Skeletal muscle satellite cell (primary cell): ENCODE measurements around the gene ATP8A2.

Experiments
- H3K27me3 ChIP-seq: 2 replicates; pipeline ENCODE4 v1.7.0; 2013; ENCODE audit warnings: low read length; ENCODE audit not compliant: control insufficient read depth, insufficient read depth
- H3K36me3 ChIP-seq: 2 replicates; pipeline ENCODE4 v1.7.0; 2013; ENCODE audit warnings: mild to moderate bottlenecking, control low read depth, low read length; ENCODE audit not compliant: insufficient read depth
- H3K4me1 ChIP-seq: 2 replicates; pipeline ENCODE4 v1.7.0; 2013; ENCODE audit warnings: low read length; ENCODE audit not compliant: control insufficient read depth, insufficient read depth
- H3K4me2 ChIP-seq: 2 replicates; pipeline ENCODE4 v1.7.0; 2013; ENCODE audit warnings: mild to moderate bottlenecking, low read length
- H3K4me3 ChIP-seq: 2 replicates; pipeline ENCODE4 v1.7.0; 2013; ENCODE audit warnings: low read length
- H3K9ac ChIP-seq: 2 replicates; pipeline ENCODE4 v1.7.0; 2013; ENCODE audit warnings: mild to moderate bottlenecking, low read depth, low read length, moderate library complexity
- H3K9me3 ChIP-seq: replicated peaks from 2 replicates; pipeline ENCODE4 v1.7.0; 2013; ENCODE audit warnings: mild to moderate bottlenecking, control low read depth, low read length

The ATP8A2 gene

DNA sequence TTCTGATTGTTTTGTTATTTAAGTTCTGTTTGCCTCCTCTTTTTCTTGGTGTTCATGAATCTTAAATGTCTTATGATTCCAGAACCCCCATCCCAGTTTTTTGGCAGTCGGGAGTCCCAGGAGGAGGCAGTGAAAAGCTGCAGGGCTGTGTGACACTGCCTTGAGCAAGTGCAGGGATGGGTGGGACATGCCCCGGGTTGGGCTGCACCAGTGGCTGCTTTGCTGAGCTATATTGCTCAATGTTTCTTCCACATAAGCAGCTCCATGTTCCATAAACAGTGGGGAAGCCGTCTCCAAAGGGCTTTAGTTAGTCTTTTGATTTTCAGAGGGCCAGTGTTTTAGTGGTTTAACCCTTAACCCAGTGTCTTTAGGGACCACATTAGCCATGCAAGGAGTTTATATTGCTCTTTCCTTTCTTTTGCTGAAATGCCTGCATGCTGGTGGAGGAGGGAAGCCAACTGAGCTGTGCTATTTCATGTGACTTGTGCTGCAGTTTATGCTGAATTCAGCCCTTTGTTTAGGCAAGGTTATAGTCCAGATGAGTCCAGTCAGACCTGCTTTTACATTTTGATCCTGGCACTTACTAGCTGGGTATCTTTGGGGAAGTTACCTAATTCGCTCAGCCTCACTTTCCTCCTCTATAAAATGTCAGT lies 13.1 kb downstream of the ATP8A2 start:
- Histone ChIP-seq H3K4me3 (no peak overlapping the region), H3K4me2 (no peak overlapping the region), H3K4me1 (no peaks in the 10 kb centered on the region), H3K36me3 (no peaks in the 10 kb centered on the region), H3K9ac (no peak overlapping the region), H3K27me3 (peaks cover 41% of the 10 kb centered on the region), H3K9me3 (no peaks in the 10 kb centered on the region)

DNA sequence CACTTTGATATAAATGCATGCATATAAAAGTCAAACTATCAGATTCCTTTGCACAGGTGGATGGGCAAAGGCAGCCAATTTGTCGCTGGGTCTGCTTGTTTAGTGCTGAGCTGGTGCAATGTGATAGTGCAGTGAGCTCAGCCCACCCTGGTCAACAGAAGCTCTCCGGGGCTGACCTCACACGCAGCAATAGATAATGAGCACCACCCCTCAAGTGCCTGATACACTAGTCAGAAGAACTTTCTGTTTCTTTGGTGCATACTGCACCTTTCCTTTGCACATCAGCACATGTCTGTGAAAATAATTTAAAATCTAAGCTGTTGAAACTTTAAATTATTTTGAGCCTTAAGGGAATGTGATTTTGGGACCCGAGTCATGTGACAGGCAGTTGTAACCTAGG lies 20.2 kb downstream of the ATP8A2 start:
- H3K4me1 ChIP-seq, result no peaks in the 10 kb centered on the region
- no peak overlapping the region for H3K4me2 ChIP-seq
- H3K9ac ChIP-seq, result no peak overlapping the region
- H3K9me3 ChIP-seq, result no peaks in the 10 kb centered on the region
- peaks cover 17% of the 10 kb centered on the region for H3K27me3 ChIP-seq
- no peaks in the 10 kb centered on the region for H3K36me3 ChIP-seq
- no peak overlapping the region for H3K4me3 ChIP-seq

GRCh38 chr13:25394402-25395060 lies 22.8 kb downstream of the ATP8A2 start:
- Histone ChIP-seq H3K9ac (no peak overlapping the region), H3K9me3 (no peaks in the 10 kb centered on the region), H3K27me3 (peaks cover 19% of the 10 kb centered on the region), H3K36me3 (no peaks in the 10 kb centered on the region), H3K4me1 (no peaks in the 10 kb centered on the region), H3K4me3 (no peak overlapping the region), H3K4me2 (no peak overlapping the region)

GRCh38 chr13:25397763-25398162 lies 26.0 kb downstream of the ATP8A2 start:
- Histone ChIP-seq H3K4me3 (no peak overlapping the region), H3K36me3 (no peaks in the 10 kb centered on the region), H3K9ac (no peak overlapping the region), H3K9me3 (no peaks in the 10 kb centered on the region), H3K4me1 (no peaks in the 10 kb centered on the region), H3K27me3 (peaks cover 11% of the 10 kb centered on the region), H3K4me2 (no peak overlapping the region)

DNA sequence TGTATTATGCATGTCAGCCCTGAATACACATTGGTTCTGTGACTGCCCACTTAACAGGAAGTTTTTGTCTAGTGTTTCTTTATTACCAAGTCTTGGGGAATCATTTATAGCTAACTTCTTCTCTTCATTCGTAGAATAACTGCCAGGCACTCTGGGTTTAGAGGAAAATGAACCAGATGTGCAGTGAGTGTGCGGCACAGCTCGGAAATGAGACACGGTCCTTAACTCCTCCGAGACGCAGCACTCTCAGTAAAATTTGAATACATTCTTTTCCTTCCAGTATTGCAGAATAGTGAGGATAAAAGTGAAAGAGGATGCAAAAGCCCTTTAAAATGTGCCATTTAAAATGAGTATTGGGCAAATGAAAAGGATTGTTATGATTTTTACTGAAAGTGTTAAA lies 29.2 kb downstream of the ATP8A2 start:
- Histone ChIP-seq H3K36me3 (no peaks in the 10 kb centered on the region), H3K9ac (no peak overlapping the region), H3K27me3 (peaks cover 6% of the 10 kb centered on the region), H3K4me1 (no peaks in the 10 kb centered on the region), H3K4me2 (no peak overlapping the region), H3K9me3 (no peaks in the 10 kb centered on the region), H3K4me3 (no peak overlapping the region)

GRCh38 chr13:25401958-25402357 lies 30.2 kb downstream of the ATP8A2 start:
- H3K4me1 ChIP-seq, result no peaks in the 10 kb centered on the region
- no peaks in the 10 kb centered on the region for H3K9me3 ChIP-seq
- peaks cover 5% of the 10 kb centered on the region for H3K27me3 ChIP-seq
- no peak overlapping the region for H3K4me3 ChIP-seq
- H3K36me3 ChIP-seq, result no peaks in the 10 kb centered on the region
- H3K4me2 ChIP-seq, result no peak overlapping the region
- no peak overlapping the region for H3K9ac ChIP-seq

GRCh38 chr13:25406377-25406776 lies 34.6 kb downstream of the ATP8A2 start:
- Histone ChIP-seq H3K9ac (no peak overlapping the region), H3K4me3 (no peak overlapping the region), H3K9me3 (no peaks in the 10 kb centered on the region), H3K36me3 (no peaks in the 10 kb centered on the region), H3K4me1 (no peaks in the 10 kb centered on the region), H3K27me3 (peaks cover 10% of the 10 kb centered on the region), H3K4me2 (no peak overlapping the region)

DNA sequence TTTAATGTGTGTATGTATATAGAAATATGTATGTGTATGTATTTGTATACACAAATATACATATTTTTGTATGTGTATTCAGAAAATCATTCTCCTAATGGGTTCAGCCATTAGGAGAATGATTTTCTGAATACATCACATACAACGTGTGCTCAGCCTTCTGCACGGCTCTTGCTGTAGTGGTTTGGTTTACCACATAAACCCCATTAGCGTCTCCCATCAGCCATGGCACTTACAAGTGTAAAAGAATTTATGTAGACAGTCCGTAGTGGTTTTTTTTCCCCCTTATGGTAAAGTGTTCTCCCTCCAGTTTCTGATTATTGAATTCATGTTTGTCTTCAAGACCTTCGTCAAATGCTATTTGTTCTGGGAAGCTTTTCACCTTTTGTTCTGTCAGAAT lies 38.2 kb downstream of the ATP8A2 start:
- Histone ChIP-seq H3K9me3 (no peaks in the 10 kb centered on the region), H3K4me2 (no peak overlapping the region), H3K27me3 (peaks cover 10% of the 10 kb centered on the region), H3K36me3 (no peaks in the 10 kb centered on the region), H3K9ac (no peak overlapping the region), H3K4me3 (no peak overlapping the region), H3K4me1 (no peaks in the 10 kb centered on the region)

DNA sequence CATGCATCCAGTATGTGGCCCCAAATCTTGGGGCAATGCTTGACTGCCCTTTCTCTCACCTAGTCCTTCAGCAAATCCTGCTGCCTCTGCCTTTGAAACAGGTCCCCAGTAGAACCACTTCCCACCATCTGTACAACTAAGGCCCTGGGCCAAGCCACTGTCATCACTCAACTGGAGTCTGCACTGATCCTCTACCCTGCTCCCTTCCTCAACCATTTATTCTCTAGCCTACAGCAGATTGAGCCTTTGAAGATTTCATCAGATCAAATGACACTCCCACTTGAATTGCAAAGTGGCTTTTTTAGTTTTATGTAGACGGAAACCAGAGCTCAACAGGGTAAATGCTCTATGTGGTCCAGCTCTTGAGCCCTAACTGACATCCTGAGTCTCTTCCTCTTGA lies 43.5 kb downstream of the ATP8A2 start:
- peaks cover 12% of the 10 kb centered on the region for H3K27me3 ChIP-seq
- H3K9me3 ChIP-seq, result no peaks in the 10 kb centered on the region
- no peaks in the 10 kb centered on the region for H3K36me3 ChIP-seq
- H3K4me1 ChIP-seq, result no peaks in the 10 kb centered on the region
- H3K4me3 ChIP-seq, result no peak overlapping the region
- H3K4me2 ChIP-seq, result no peak overlapping the region
- H3K9ac ChIP-seq, result no peak overlapping the region

DNA sequence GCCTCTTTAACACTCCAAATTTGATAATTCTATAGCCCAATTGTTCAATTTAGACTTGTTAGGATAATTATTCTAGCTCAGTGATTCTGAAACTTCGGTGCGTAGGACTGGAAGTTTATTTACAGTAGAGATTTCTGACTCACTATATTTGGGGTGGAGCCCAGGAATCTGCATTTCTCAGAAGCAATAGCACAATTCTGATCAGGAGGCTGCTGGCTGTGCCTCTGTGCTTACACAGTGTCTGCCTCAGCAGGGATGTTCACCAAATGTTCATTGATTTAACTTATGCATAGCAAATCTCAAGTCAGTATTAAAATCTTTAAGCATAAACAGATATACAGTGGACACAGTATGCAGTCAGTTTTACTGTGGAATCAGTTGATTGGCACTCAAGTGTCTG lies 45.8 kb downstream of the ATP8A2 start:
- peaks cover 8% of the 10 kb centered on the region for H3K27me3 ChIP-seq
- no peaks in the 10 kb centered on the region for H3K4me1 ChIP-seq
- H3K9me3 ChIP-seq, result no peaks in the 10 kb centered on the region
- no peak overlapping the region for H3K9ac ChIP-seq
- no peaks in the 10 kb centered on the region for H3K36me3 ChIP-seq
- H3K4me2 ChIP-seq, result no peak overlapping the region
- no peak overlapping the region for H3K4me3 ChIP-seq

DNA sequence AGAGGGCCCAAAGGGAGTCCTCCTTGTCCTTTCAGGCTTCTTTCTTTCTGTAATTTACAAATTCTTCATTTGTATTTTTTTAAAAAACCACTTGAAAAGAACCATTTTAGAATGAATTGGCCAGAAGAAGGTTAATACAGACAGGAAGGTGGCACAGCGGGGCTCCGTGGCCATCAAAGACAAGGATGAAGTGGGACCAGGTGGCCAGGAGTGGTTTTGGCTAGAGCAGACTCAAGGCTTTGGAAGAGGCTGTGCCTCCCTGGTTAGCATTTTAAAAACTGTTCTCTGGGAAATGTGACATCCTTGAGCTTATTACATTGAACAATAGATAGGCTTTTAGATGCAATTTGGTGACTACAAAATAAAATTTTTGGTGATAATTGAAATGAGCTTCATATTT lies 48.4 kb downstream of the ATP8A2 start:
- no peaks in the 10 kb centered on the region for H3K36me3 ChIP-seq
- no peak overlapping the region for H3K9ac ChIP-seq
- no peak overlapping the region for H3K4me2 ChIP-seq
- peaks cover 12% of the 10 kb centered on the region for H3K27me3 ChIP-seq
- no peaks in the 10 kb centered on the region for H3K4me1 ChIP-seq
- H3K9me3 ChIP-seq, result no peaks in the 10 kb centered on the region
- no peak overlapping the region for H3K4me3 ChIP-seq

DNA sequence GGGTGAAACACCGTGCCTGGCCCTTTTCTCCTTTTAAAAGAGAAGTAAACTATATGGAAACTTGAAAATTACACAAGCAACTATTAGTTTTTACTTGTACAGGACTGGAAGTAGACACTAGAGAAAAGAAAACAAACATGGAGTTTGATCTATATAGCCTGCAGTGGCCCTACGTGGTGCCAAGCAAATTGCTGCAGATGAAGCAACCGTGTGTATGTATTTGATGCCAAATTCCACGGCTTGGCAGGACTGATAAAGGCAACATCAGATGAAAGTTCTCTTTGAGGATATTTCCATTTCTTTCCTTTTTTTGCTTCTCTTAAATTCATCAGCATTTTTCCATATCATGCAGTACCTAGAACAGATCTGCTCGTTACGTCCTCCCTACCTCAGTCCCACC lies 49.8 kb downstream of the ATP8A2 start:
- Histone ChIP-seq H3K9ac (no peak overlapping the region), H3K4me2 (no peak overlapping the region), H3K27me3 (peaks cover 8% of the 10 kb centered on the region), H3K4me1 (no peaks in the 10 kb centered on the region), H3K9me3 (no peaks in the 10 kb centered on the region), H3K4me3 (no peak overlapping the region), H3K36me3 (no peaks in the 10 kb centered on the region)
